ENCODE results near the gene CASP2. TPM values are rescaled to one million over a fixed set of nuclear protein-coding genes. Genes with fewer than 3 reads are reported as not detected.

The CASP2 gene
- total RNA-seq, 1 experiment from 2014 or later, result 65.3 TPM

DNA sequence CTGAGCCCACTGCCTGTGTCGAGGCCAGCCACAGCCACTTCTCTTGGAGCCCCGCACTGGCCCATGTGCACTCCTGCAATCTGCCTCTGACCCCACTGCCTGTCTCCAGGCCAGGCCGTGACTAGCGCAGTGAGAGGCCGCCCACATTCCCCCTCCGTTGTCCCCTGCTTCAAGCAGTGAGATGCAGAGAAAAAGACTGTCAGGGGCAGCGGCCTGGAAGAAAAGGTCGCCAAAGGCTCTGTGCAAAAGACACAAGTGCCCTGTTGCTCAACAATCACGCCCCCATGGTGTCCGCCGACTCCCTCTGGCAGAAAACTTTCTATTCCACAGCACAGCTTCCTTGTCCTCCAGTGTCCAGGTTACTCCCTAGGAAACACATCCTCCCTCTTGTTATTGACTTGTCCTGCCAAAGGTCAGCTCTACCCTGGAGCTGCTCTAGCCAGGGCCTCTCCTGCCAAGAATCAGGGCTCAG lies 64.4 kb downstream of the CASP2 start:
- no peaks in the 10 kb centered on the region for H3K9me3 ChIP-seq (ENCODE audit: control insufficient read depth, low read depth, low read length)
- H4K5ac ChIP-seq (ENCODE audit: insufficient read length, low read depth, low read length), result no peak overlapping the region
- H3K23me2 ChIP-seq (ENCODE audit: insufficient read length, low read depth, low read length, poor library complexity, severe bottlenecking), result no peaks in the 10 kb centered on the region
- H4K91ac ChIP-seq (ENCODE audit: insufficient read length, low read depth, low read length), result no peak overlapping the region
- no peak overlapping the region for H2AK5ac ChIP-seq (ENCODE audit: insufficient read length, low read length)
- H2AFZ ChIP-seq (ENCODE audit: low read length), result no peak overlapping the region
- no peak overlapping the region for H3T11ph ChIP-seq (ENCODE audit: low read length)
- no peak overlapping the region for H4K8ac ChIP-seq (replicated peaks; ENCODE audit: insufficient read length, low read depth, low read length)
- no peak overlapping the region for H3K4ac ChIP-seq (ENCODE audit: low read depth, low read length)
- peaks cover 17 to 21% of the 10 kb centered on the region in 2 experiments for H3K4me1 Mint-ChIP-seq
- no peaks in the 10 kb centered on the region for H3K79me2 ChIP-seq (ENCODE audit: insufficient read depth, low read length)
- no peak overlapping the region for H3K23ac ChIP-seq (ENCODE audit: insufficient read length, low read depth, low read length)
- no peak overlapping the region for H2BK12ac ChIP-seq (ENCODE audit: insufficient read length, low read depth, low read length)
- no peak overlapping the region for H3K27ac ChIP-seq (ENCODE audit: insufficient read length, low read depth, low read length)
- no peak overlapping the region for H3K56ac ChIP-seq (ENCODE audit: insufficient read length, low read depth, low read length)
- peaks cover 6% of the 10 kb centered on the region for H3K27me3 Mint-ChIP-seq (ENCODE audit: low read depth)
- TF ChIP-seq, protein P1, sequence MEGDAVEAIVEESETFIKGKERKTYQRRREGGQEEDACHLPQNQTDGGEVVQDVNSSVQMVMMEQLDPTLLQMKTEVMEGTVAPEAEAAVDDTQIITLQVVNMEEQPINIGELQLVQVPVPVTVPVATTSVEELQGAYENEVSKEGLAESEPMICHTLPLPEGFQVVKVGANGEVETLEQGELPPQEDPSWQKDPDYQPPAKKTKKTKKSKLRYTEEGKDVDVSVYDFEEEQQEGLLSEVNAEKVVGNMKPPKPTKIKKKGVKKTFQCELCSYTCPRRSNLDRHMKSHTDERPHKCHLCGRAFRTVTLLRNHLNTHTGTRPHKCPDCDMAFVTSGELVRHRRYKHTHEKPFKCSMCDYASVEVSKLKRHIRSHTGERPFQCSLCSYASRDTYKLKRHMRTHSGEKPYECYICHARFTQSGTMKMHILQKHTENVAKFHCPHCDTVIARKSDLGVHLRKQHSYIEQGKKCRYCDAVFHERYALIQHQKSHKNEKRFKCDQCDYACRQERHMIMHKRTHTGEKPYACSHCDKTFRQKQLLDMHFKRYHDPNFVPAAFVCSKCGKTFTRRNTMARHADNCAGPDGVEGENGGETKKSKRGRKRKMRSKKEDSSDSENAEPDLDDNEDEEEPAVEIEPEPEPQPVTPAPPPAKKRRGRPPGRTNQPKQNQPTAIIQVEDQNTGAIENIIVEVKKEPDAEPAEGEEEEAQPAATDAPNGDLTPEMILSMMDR (conservative IDR thresholded peaks at IDR 0.05), result no peak
- no peak for DNase-seq
- WGBS (ENCODE audit: extremely low coverage, insufficient read length, low lambda C conversion rate), result no CpG with 5 or more reads among the region's 11 CpGs
- H4K20me1 ChIP-seq (ENCODE audit: control insufficient read depth, insufficient read depth, insufficient read length), result no peaks in the 10 kb centered on the region
- H3K14ac ChIP-seq (ENCODE audit: insufficient read depth, low read length), result no peak overlapping the region
- H2BK120ac ChIP-seq (ENCODE audit: low read depth, low read length, poor library complexity, severe bottlenecking), result no peak overlapping the region
- no peak overlapping the region for H3K18ac ChIP-seq (ENCODE audit: insufficient read length, low read depth, low read length)
- H3K4me1 ChIP-seq (ENCODE audit: insufficient read depth, low read length), result no peaks in the 10 kb centered on the region
- H3K36me3 Mint-ChIP-seq (ENCODE audit: insufficient read depth in 1 of 3, low read depth in 3 of 3), result peaks cover 17 to 36% (median 26%) of the 10 kb centered on the region in 3 experiments
- H3K4me2 ChIP-seq (ENCODE audit: insufficient read depth, insufficient read length, low read length), result no peak overlapping the region
- no peak overlapping the region for H2BK20ac ChIP-seq (ENCODE audit: low read depth, low read length, poor library complexity, severe bottlenecking)
- H2BK5ac ChIP-seq (ENCODE audit: insufficient read length, low read length), result no peak overlapping the region
- H3K79me1 ChIP-seq (ENCODE audit: insufficient read depth, low read depth, low read length, poor library complexity, severe bottlenecking), result no peaks in the 10 kb centered on the region
- H2BK15ac ChIP-seq (ENCODE audit: low read depth, low read length), result no peak overlapping the region
- no peaks in the 10 kb centered on the region for H3K27me3 ChIP-seq (ENCODE audit: insufficient read depth, low read length)
- no peak overlapping the region for H3K4me3 Mint-ChIP-seq
- H3K27ac Mint-ChIP-seq, result peak overlapping the region in 2 of 3 experiments; percentile 42 to 49; a peak in 2 of 7 replicates
- H3K9me3 Mint-ChIP-seq, result no peaks in the 10 kb centered on the region
- H3K9ac ChIP-seq (ENCODE audit: extremely low read depth, insufficient read length, low read length), result no peak overlapping the region
